K562 (cell line): ENCODE results near the gene TMEM209. TPM values are rescaled to one million over a fixed set of nuclear protein-coding genes. Genes with fewer than 3 reads are reported as not detected.

ENCODE experiments used
- CEBPG ChIP-seq, 3 experiments: fragments of 200-800 bp in 1 of 3; sonication (Bioruptor generic) in 1 of 3; sonication (generic) in 1 of 3; formaldehyde crosslinking in 1 of 3; IDR thresholded peaks in 2 of 3; conservative IDR thresholded peaks in 1 of 3; 2 replicates each; pipeline versions ENCODE4 v1.6.1 to v1.8.0; 2016 to 2022; ENCODE audit warnings: missing compliant biosample characterization in 2 of 3, missing genetic modification characterization in 2 of 3, mild to moderate bottlenecking in 1 of 3, missing genetic modification reagents in 1 of 3
- CHAMP1 ChIP-seq: fragments of 450-650 bp; IDR thresholded peaks from 2 replicates; pipeline ENCODE4 v1.6.1; 2016; ENCODE audit warnings: mild to moderate bottlenecking
- CHD4 ChIP-seq: fragments of 200-600 bp; sonication (generic); IDR thresholded peaks from 3 replicates; pipeline ENCODE4 v1.6.1; 2012; ENCODE audit warnings: low read depth, mild to moderate bottlenecking, mixed read lengths, low read length, inconsistent platforms; ENCODE audit not compliant: insufficient read depth, insufficient replicate concordance, poor library complexity, severe bottlenecking
- FOXK2 ChIP-seq, 2 experiments: fragments of 450-650 bp; IDR thresholded peaks in 1 of 2; conservative IDR thresholded peaks in 1 of 2; 2 replicates each; pipeline ENCODE4 v1.6.1; 2016; ENCODE audit warnings: low read depth in 2 of 2, mild to moderate bottlenecking in 1 of 2
- HDAC8 ChIP-seq: fragments of 450-650 bp; IDR thresholded peaks from 2 replicates; pipeline ENCODE4 v1.6.1; 2016; ENCODE audit warnings: mild to moderate bottlenecking, missing genetic modification characterization, moderate library complexity, missing compliant biosample characterization
- KLF10 ChIP-seq: fragments of 250-450 bp; sonication (Bioruptor Pico); IDR thresholded peaks from 2 replicates; pipeline ENCODE4 v1.6.1; 2021; ENCODE audit warnings: matching md5 sums
- MYNN ChIP-seq, 2 experiments: sonication (generic); formaldehyde crosslinking in 1 of 2; IDR thresholded peaks; 2 replicates each; pipeline versions ENCODE4 v1.5.0 to v1.6.1; 2016 to 2020; ENCODE audit warnings: antibody characterized with exemption in 1 of 2, missing genetic modification reagents in 1 of 2
- PATZ1 ChIP-seq: fragments of 250-450 bp; sonication (Bioruptor Pico); IDR thresholded peaks from 2 replicates; pipeline ENCODE4 v1.5.0; 2020; ENCODE audit warnings: mild to moderate bottlenecking, borderline replicate concordance
- RBM22 ChIP-seq: fragments of 200-400 bp; formaldehyde crosslinking; IDR thresholded peaks from 2 replicates; pipeline ENCODE4 v1.6.1; 2018; ENCODE audit warnings: low read length, low read depth; ENCODE audit not compliant: poor library complexity, severe bottlenecking
- SRSF7 ChIP-seq: fragments of 200-400 bp; formaldehyde crosslinking; optimal IDR thresholded peaks from 2 replicates; pipeline ENCODE3; 2017; ENCODE audit warnings: mild to moderate bottlenecking, low read depth, low read length
- STAG1 ChIP-seq: sonication (generic); formaldehyde crosslinking; IDR thresholded peaks from 2 replicates; pipeline ENCODE4 v1.5.0; 2020; ENCODE audit warnings: missing genetic modification reagents, borderline replicate concordance
- TAF1 ChIP-seq: IDR thresholded peaks from 2 replicates; pipeline ENCODE4 v1.6.1; 2011; ENCODE audit warnings: mild to moderate bottlenecking, low read length, moderate library complexity; ENCODE audit not compliant: insufficient read depth, control insufficient read depth, severe bottlenecking; ENCODE audit errors: extremely low read depth
- ZBTB33 ChIP-seq: sonication (generic); formaldehyde crosslinking; IDR thresholded peaks from 2 replicates; pipeline ENCODE4 v1.8.1; 2023; ENCODE audit warnings: mild to moderate bottlenecking, missing genetic modification reagents
- ZNF316 ChIP-seq: fragments of 450-650 bp; IDR thresholded peaks from 2 replicates; pipeline ENCODE4 v1.6.1; 2016
- ZNF398 ChIP-seq: fragments of 250-450 bp; sonication (Bioruptor Pico); IDR thresholded peaks from 2 replicates; pipeline ENCODE4 v1.8.0; 2021; ENCODE audit warnings: moderate library complexity, mild to moderate bottlenecking, inconsistent platforms
- ZNF79 ChIP-seq: fragments of 250-450 bp; sonication (Bioruptor Pico); IDR thresholded peaks from 2 replicates; pipeline ENCODE4 v1.4.0; 2020; ENCODE audit warnings: low read depth, mild to moderate bottlenecking, moderate library complexity
- polyA plus RNA-seq, 8 experiments: library from polyadenylated mRNA; depleted of rRNA in 4 of 8; stranded (reverse) in 5 of 8; unstranded in 3 of 8; fragments of >200 nt; fragmentation: Nextera tagmentation in 2 of 8; fragmentation: Illumina TruSeq in 1 of 8; extraction: Ambion mirVana in 2 of 8; extraction: Trizol in 1 of 8; gene quantifications; 2 replicates each; pipeline versions ENCODE4 v1.2.1 to v1.2.3, GENCODE V29; 2011 to 2014; ENCODE audit warnings: inconsistent platforms in 1 of 8, missing spikeins in 1 of 8
- total RNA-seq, 7 experiments: library from RNA; depleted of rRNA in 6 of 7; stranded (reverse); fragments of >200 nt in 6 of 7; fragmentation: Illumina TruSeq in 2 of 7; extraction: Trizol in 2 of 7; gene quantifications; 2 replicates each; pipeline versions ENCODE4 v1.2.1 to v1.2.3, GENCODE V29; 2011 to 2021; ENCODE audit warnings: low replicate concordance in 1 of 7

TMEM209 gene
- total and polyA plus RNA-seq, 9 of the 15 experiments (the other 6 are each of a cell fraction or from before 2014, with no cell fraction given): 36.8 to 116 (median 76.6) TPM

GRCh38 chr7:130152493-130153210, 52.6 kb downstream of the TMEM209 start (continued):
- TF ChIP-seq PATZ1 (CRISPR knock-in tag) (no peak), CHAMP1 (no peak), ZNF398 (CRISPR knock-in tag) (no peak), HDAC8 (no peak), ZNF316 (no peak; the same call in 1 of the 2 replicates), MYNN (IDR thresholded peaks at IDR 0.05) (no peak), MYNN (CRISPR knock-in tag; IDR thresholded peaks at IDR 0.05) (no peak), ZBTB33 (CRISPR knock-in tag) (peak; percentile 65; the same call in 1 of the 2 replicates), CHD4 (peak; percentile 13), FOXK2 (conservative IDR thresholded peaks at IDR 0.05 in 1 of 2, IDR thresholded peaks at IDR 0.05 in 1 of 2; ENCODE audit: low read depth in 2 of 2) (0 out of 4 replicates have a peak, but pooled peaks of 1 of the 2 experiments have one; percentile 33), KLF10 (CRISPR knock-in tag) (no peak), RBM22 (no peak), TAF1 (no peak), ZNF79 (no peak), CEBPG (CRISPR knock-in tag; IDR thresholded peaks at IDR 0.05) (no peak), CEBPG (tag; conservative IDR thresholded peaks at IDR 0.05 in 1 of 2, IDR thresholded peaks at IDR 0.05 in 1 of 2) (no peak), STAG1 (CRISPR knock-in tag) (0 out of 2 replicates have a peak, but pooled peaks have one; percentile 23), SRSF7 (no peak)
